Testis (tissue), 2 donors: ENCODE data around the gene COL25A1.

Experiments
- CTCF ChIP-seq, 3 experiments: fragments of 450-650 bp in 2 of 3; fragments of 200-600 bp in 1 of 3; sonication (generic) in 1 of 3; IDR thresholded peaks; one replicate each; pipeline ENCODE4 v1.5.1; 2016 to 2019; ENCODE audit warnings: antibody characterized with exemption in 3 of 3, mild to moderate bottlenecking in 2 of 3, moderate library complexity in 1 of 3
- POLR2A ChIP-seq: fragments of 450-650 bp; IDR thresholded peaks from one replicate; pipeline ENCODE4 v1.6.1; 2017; ENCODE audit warnings: antibody characterized with exemption, mild to moderate bottlenecking, moderate library complexity

- TF ChIP-seq CTCF (IDR thresholded peaks at IDR 0.05): no peak
- no peak for TF ChIP-seq POLR2A
These were observed 152.6 kb downstream of the COL25A1 start for GRCh38 chr4:109149836-109150235.
